HFFc6 (cell line): Measurements from ENCODE around the gene CTDSP2. TPM values are rescaled to one million over a fixed set of nuclear protein-coding genes. Genes with fewer than 3 reads are reported as not detected.

Source experiments
- DNase-seq: peaks from one replicate; pipeline ENCODE4 v3.0.0-alpha.2; 2018
- H3K27ac Mint-ChIP-seq: 2 replicates; pipeline ENCODE4 v1.8.0; 2020; ENCODE audit warnings: mild to moderate bottlenecking, mixed read lengths
- H3K27me3 Mint-ChIP-seq: 2 replicates; pipeline ENCODE4 v1.8.0; 2021; ENCODE audit warnings: mild to moderate bottlenecking, moderate library complexity, mixed read lengths; ENCODE audit not compliant: insufficient read depth
- H3K36me3 Mint-ChIP-seq: 2 replicates; pipeline ENCODE4 v1.8.0; 2021; ENCODE audit warnings: low read depth, mixed read lengths
- H3K4me1 Mint-ChIP-seq: 2 replicates; pipeline ENCODE4 v1.8.0; 2020; ENCODE audit warnings: low read depth, mixed read lengths
- H3K4me3 Mint-ChIP-seq: 2 replicates; pipeline ENCODE4 v1.8.0; 2020; ENCODE audit warnings: mild to moderate bottlenecking, moderate library complexity, mixed read lengths
- H3K9me3 Mint-ChIP-seq: 2 replicates; pipeline ENCODE4 v1.8.0; 2020; ENCODE audit warnings: mild to moderate bottlenecking, mixed read lengths
- CTCF ChIP-seq: fragments of 200-600 bp; sonication (generic); IDR thresholded peaks from 2 replicates; pipeline ENCODE4 v1.5.0; 2021; ENCODE audit warnings: antibody characterized with exemption, mild to moderate bottlenecking
- microRNA-seq: library from miRNA; unstranded; fragments of <30 nt; microRNA quantifications from one replicate; pipeline ENCODE4, GENCODE V29; 2019
- total RNA-seq, 6 experiments: library from RNA; stranded (reverse); fragmentation: NEBNext Ultra II Directional; extraction: Animal tissue kit (Norgen Biotek cat#: 25700); gene quantifications; 2 replicates in 1 of 6; 3 replicates in 5 of 6; pipeline ENCODE4 v1.2.3, GENCODE V29; 2021

CTDSP2 gene
- total RNA-seq, 6 experiments from 2014 or later = 99.2 to 128 (median 111) TPM

- Mint-ChIP-seq H3K9me3 (no peaks in the 10 kb centered on the region), H3K4me1 (peaks cover 49% of the 10 kb centered on the region), H3K27me3 (peaks cover 4% of the 10 kb centered on the region), H3K4me3 (peak overlapping the region; percentile 99), H3K36me3 (peaks cover 29% of the 10 kb centered on the region), H3K27ac (peak overlapping the region; percentile 100; the same call in 1 of the 2 replicates)
- DNase-seq = no peak
- no peak for TF ChIP-seq CTCF
Measured at GRCh38 chr12:57770734-57771133, 75.8 kb downstream of the CTDSP2 start.

Small RNA genes within 50 kb of the gene (microRNA-seq; reads per million reads assigned to microRNA genes)
- 63.3 reads per million, percentile 43 among the genes with 10 or more reads in this experiment for gene MIR26A2

Other genes starting within 250 kb of the CTDSP2 start
- gene DTX3, start 241.9 kb downstream of the CTDSP2 start, total RNA-seq = 10 to 100 TPM; 17.7 to 21.0 (median 19.2) TPM
- gene ARHGEF25, start 235.3 kb downstream of the CTDSP2 start, total RNA-seq = 10 to 100 TPM; 10.2 to 21.9 (median 11.9) TPM
- gene B4GALNT1, start 213.5 kb downstream of the CTDSP2 start, total RNA-seq = 1 to 10 TPM; 1.4 to 3.1 (median 2.3) TPM
- 100 to 1,000 TPM; 150 to 158 (median 156) TPM for gene OS9, start 152.6 kb downstream of the CTDSP2 start, total RNA-seq
- gene AGAP2, start 108.0 kb downstream of the CTDSP2 start, total RNA-seq = under 1 TPM; 0.14 to 0.18 (median 0.14) TPM
- 10 to 100 TPM; 20.3 to 32.3 (median 24.3) TPM for gene TSPAN31, start 101.7 kb downstream of the CTDSP2 start, total RNA-seq
- gene CDK4, start 94.4 kb downstream of the CTDSP2 start, total RNA-seq = 100 to 1,000 TPM; 112 to 140 (median 116) TPM
- 1 to 10 TPM in 4 of 6 experiments, under 1 TPM in 2; 0.94 to 3.2 (median 1.2) TPM for gene MARCHF9, start 91.6 kb downstream of the CTDSP2 start, total RNA-seq
- 1 to 10 TPM in 3 of 6 experiments, under 1 TPM in 3; 0.57 to 1.8 (median 0.96) TPM for gene CYP27B1, start 79.7 kb downstream of the CTDSP2 start, total RNA-seq
- gene METTL1, start 74.6 kb downstream of the CTDSP2 start, total RNA-seq = 10 to 100 TPM; 30.0 to 41.8 (median 36.0) TPM
- gene EEF1AKMT3, start 74.1 kb downstream of the CTDSP2 start, total RNA-seq = 1 to 10 TPM; 6.3 to 9.0 (median 7.8) TPM
- 10 to 100 TPM; 28.6 to 36.8 (median 33.7) TPM for gene TSFM, start 63.9 kb downstream of the CTDSP2 start, total RNA-seq
- gene AVIL, start 28.0 kb downstream of the CTDSP2 start, total RNA-seq = 1 to 10 TPM in 1 of 6 experiments, under 1 TPM in 5; 0.14 to 1.1 (median 0.67) TPM
- 1 to 10 TPM; 3.1 to 4.0 (median 3.6) TPM for gene ATP23, start 94.8 kb upstream of the CTDSP2 start, total RNA-seq